GM19463 (cell line): Measurements from ENCODE around the gene SLC9C2.
"Not testable (repeated sequence)": the region's sequence is repeated elsewhere in the genome, so short reads cannot be mapped to it uniquely, and the experiment has no call there.

Experiments
- ATAC-seq: cut with Tn5 transposase; IDR thresholded peaks from one replicate; pipeline ENCODE4 v1.9.1; 2021; ENCODE audit warnings: mild to moderate bottlenecking, moderate library complexity; ENCODE audit not compliant: unreplicated experiment

The SLC9C2 gene

DNA sequence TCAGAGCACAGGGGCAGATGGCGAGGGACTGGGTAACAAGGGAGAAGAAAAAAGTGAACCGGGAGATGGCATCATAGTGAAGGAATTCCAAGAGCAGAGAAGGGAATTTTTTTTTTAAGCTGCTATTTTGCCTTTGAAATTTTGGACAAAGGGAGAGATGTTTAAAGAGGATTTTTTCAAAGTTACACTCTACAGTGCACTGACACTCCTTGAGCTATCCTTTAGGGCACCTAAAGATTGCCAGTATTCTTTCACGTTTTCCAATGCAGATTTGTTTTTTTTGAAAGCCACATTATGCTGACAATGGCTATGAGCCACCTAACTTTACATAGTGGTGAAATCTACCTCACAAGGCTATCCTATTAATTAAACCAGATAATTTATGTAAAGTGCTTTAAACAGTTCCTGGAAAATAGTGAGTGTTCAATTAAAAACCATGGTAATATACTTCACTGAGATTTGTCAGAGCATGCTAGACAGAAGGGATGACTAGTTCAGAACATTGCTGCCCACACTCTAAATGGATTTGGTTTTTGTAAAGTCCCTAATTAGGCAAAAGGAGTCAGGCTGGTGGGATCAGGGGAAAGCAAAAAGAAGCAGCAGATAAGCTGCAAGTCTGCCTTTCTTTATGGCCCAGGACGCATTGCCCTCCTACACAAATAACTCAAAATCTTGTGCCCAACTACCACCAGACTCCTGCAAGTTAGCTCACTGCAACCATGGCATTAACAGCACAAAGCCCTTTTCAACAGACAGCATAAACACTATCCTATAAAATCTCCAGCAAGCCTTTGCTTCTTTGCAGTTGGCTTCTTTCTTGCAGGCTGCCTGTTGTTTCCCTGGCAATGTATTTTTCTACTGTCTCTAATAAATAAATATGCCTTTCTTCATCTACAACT lies 71.8 kb downstream of the SLC9C2 start:
- no peak for ATAC-seq

DNA sequence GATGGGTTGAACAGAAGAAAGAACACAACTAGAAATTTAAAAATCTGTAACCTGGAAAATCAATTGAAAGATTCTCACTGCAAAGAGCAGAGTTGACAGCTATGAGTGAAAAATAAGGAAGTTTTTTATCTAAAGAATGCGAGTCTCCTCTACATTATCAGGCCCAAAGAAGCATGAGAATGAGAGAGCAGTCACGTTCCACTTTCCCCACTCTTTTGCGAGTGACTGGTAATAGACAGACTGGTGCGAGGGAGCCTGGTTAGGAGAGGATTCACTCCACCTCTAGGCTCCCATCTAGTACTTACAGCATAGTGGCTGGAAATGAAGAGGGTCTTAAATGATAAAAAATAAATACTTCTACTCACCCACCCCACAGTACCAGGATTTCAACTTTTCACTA lies 73.8 kb downstream of the SLC9C2 start:
- no peak for ATAC-seq

DNA sequence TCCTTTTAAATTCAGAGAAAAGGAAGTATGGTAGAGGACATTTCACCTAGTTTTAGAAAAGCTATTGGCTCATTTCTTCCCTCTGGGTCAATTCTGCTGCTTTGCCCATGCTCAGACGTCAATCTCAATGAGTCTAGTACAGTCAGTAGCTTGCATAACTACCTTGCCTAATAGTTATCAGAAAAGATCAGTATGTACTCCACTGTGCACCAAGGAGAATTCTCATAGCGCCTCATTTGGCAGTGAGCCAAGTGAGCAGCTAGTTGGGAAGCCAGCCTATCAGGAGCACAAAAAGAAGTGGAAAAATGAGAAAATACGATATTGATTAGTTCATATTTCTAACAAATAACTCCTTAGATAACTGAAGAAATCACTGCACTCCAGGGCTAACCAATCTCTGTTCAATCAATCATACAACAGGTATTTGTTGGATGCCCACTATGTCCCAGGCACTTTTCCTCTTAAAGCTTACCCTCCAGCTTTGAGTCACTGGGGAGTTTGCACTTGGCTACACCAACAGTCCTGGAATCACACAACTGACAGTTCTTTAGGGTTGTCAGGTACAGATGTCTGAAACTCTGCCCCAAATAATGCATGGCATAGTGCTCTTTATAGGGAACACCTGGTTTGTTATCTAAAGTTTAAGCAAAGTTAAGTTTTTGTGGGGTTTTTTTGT lies 75.6 kb downstream of the SLC9C2 start:
- no peak for ATAC-seq

DNA sequence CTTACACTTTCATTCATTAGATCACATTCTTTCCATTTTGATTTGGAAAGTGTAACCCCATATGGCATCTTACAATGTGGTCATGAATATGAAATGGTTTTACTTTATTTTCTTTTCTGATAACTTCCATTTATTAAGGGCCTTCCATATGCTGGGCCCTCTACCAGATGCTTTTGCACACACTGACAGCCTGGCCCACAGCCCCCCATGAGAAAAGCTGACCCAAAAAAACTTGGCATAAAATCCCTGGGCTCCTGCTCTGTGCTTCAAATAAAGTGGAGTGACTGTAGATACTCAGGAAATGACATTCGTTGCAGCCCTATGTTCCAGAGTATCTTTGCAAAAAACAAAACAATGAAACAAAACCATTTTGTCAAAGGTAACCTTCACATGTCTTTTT lies 76.9 kb downstream of the SLC9C2 start:
- ATAC-seq: no peak

- ATAC-seq: no peak
Measured at GRCh38 chr1:173523329-173523728, 79.5 kb downstream of the SLC9C2 start.

DNA sequence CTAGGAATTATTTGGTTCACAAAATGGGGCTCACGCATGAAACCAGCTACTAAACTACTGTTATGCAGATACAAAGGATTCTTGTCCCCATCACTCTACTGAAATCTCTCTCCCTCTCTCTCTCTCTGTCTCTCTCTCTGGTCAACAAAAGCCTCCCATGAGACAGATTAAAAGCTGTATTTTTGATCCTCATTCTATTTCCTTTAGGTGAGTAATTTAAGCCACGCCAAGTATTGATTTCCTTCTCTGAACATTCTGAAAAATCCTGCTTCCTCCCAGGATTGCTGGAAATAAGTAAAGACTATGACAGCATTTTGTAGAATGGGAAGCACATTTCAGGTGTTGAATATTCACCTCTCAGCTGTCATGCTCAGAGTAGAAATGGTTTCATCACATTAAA lies 82.1 kb downstream of the SLC9C2 start:
- no peak for ATAC-seq

GRCh38 chr1:173514503-173514902 lies 88.4 kb downstream of the SLC9C2 start:
- not testable (repeated sequence) for ATAC-seq

GRCh38 chr1:173509797-173510196 lies 93.1 kb downstream of the SLC9C2 start:
- ATAC-seq: no peak

DNA sequence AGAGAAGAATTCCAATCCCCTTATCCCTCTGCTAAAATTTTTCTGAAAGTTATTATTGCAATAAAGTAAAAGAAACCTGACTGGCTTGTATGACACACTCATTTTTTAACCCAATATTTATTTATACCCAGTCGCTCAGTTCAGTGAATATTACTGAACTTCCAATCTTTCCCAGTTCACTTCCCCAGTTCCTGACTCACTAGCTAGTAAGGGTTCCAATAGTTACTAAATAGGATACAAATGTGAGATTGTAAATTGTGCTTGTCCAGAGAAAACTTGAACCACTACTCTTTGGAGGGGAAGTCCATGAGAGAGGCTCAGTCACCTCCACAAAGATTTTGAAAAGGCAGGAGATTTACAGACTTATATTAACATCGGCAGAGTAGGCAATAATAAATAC lies 94.3 kb downstream of the SLC9C2 start:
- ATAC-seq: no peak

GRCh38 chr1:173507847-173508209 lies 95.0 kb downstream of the SLC9C2 start:
- no peak for ATAC-seq

GRCh38 chr1:173507205-173507846 lies 95.5 kb downstream of the SLC9C2 start:
- no peak for ATAC-seq

- no peak for ATAC-seq
Measured at GRCh38 chr1:173506437-173506836, 96.4 kb downstream of the SLC9C2 start.

DNA sequence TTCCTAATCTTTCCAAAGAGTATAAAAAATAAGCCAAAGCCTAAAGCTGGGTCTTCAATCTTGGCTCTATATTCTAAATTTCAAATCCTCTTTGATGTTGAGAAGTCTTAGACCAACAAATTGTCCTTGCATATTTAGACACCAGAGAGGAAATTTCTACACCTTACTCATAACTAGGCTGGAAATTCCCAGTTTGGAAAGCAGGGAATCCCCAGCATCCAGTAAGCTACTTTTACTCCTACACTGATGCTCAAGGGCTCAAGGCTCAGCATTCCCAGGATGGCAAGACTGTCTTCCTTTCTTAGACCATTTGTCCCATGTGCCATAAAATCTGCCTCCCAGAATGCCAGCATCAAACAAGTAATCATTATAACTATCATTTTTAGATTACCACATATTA lies 97.5 kb downstream of the SLC9C2 start:
- ATAC-seq: no peak

DNA sequence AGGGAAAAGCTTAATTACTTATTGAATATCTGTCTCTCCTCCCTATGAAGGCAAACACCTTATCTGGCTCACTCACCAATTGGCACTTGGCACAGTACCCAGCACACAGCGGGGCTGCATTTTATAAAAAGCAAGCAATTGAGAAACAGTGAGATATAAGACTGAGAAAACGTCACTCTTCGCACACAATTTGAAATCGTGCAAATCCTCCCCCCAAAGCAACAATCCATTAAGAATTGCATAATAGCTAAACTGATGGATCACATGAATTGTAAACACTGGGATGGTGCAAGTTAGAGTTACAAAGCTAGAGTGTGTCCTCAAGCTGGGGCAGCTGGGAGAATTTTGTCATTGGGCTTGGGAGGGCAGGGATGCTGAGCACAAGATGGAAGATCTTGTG lies 98.6 kb downstream of the SLC9C2 start:
- no peak for ATAC-seq

- no peak for ATAC-seq
Measured at GRCh38 chr1:173503391-173503790, 99.5 kb downstream of the SLC9C2 start.

DNA sequence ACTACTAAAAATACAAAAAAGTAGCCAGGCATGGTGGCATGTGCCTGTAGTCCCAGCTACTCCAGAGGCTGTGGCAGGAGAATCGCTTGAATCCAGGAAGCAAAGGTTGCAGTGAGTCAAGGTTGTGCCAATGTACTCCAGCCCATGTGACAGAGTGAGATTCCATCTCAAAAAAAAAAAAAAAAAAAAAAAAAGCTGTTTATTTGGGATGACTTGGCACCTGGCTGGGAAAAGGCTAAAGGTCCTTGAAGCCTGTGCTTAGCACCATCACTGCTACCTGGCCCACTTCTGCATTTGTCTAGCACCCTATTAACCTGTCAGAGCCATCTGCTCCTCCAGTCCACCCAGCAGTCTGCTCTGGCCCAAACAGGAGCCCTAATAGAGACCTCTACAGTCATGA lies 100.8 kb downstream of the SLC9C2 start:
- ATAC-seq: no peak

- no peak for ATAC-seq
Measured at GRCh38 chr1:173499729-173500128, 103.1 kb downstream of the SLC9C2 start.

DNA sequence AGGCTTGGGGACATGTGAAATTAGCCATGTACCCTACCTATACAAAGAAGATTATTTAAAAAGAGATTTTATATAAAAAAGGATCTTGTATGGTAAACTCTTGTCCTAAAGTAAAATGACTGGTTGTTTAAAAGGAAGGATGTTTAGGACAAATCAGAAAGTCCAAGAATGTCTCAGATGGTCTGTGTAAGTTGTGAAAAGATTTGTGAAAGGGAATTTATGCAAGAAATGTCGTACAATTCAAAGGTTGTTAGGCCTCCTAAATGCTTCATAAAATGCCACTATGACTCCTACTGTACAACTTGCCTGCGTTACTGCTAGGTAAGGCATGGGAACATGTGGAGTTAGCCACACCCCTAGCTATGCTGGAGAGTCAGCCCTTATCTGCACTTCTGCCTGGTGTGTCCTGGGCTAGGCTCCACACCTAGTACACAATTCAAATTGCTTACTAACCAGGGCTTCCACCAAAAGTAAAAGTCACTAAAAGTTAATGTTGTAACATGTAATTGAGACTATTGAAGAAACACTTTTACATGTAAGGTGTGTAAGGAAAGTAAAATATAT lies 106.0 kb downstream of the SLC9C2 start:
- ATAC-seq: no peak

- ATAC-seq: no peak
Measured at GRCh38 chr1:173495609-173496267, 107.1 kb downstream of the SLC9C2 start.

DNA sequence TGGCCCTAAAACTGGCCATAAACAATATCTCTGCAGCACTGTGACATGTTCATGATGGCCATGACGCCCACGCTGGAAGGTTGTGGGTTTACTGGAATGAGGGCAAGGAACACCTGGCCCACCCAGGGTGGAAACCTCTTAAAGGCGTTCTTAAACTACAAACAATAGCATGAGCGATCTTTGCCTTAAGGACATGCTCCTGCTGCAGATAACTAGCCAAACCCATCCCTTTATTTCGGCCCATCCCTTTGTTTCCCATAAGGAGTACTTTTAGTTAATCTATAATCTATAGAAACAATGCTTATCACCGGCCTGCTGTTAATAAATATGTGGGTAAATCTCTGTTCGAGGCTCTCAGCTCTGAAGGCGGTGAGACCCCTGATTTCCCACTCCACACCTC lies 109.7 kb downstream of the SLC9C2 start:
- not testable (repeated sequence) for ATAC-seq

GRCh38 chr1:173491508-173491907 lies 111.4 kb downstream of the SLC9C2 start:
- ATAC-seq: no peak
